DND-41 (cell line): ENCODE data around the gene CTRL.

Experiments used
- ATAC-seq: fragments of 200-7000 bp; cut with Tn5 transposase; 3 replicates; pipeline ENCODE4 v1.9.1; 2021; ENCODE audit warnings: low read depth; ENCODE audit not compliant: insufficient read depth
- DNase-seq: peaks from one replicate; pipeline ENCODE4 v3.0.0-alpha.2; 2020
- H2AFZ ChIP-seq: 2 replicates; pipeline ENCODE4 v1.6.0; 2012; ENCODE audit warnings: low read depth, low read length
- H3K27ac ChIP-seq: 2 replicates; pipeline ENCODE4 v1.5.1; 2012; ENCODE audit warnings: low read length, inconsistent platforms
- H3K27me3 ChIP-seq: fragments of 200-600 bp; sonication (generic); 2 replicates; pipeline ENCODE4 v1.6.0; 2012; ENCODE audit warnings: low read length, mild to moderate bottlenecking, inconsistent platforms; ENCODE audit not compliant: insufficient read depth, poor library complexity
- H3K36me3 ChIP-seq: 2 replicates; pipeline ENCODE4 v1.5.1; 2012; ENCODE audit warnings: low read length, inconsistent platforms; ENCODE audit not compliant: insufficient read depth
- H3K4me1 ChIP-seq: 2 replicates; pipeline ENCODE4 v1.5.1; 2012; ENCODE audit warnings: mild to moderate bottlenecking, low read length; ENCODE audit not compliant: insufficient read depth
- H3K4me2 ChIP-seq: 2 replicates; pipeline ENCODE4 v1.6.0; 2012; ENCODE audit warnings: mild to moderate bottlenecking, moderate library complexity, low read length, inconsistent platforms; ENCODE audit not compliant: insufficient read depth
- H3K4me3 ChIP-seq, 2 experiments: fragments of 200-600 bp in 1 of 2; shearing (Covaris generic) in 1 of 2; 2 replicates each; pipeline ENCODE4 v1.5.1; 2012 to 2016; ENCODE audit warnings: inconsistent platforms in 2 of 2, low read length in 2 of 2, mild to moderate bottlenecking in 2 of 2, low read depth in 1 of 2, moderate library complexity in 1 of 2
- H3K79me2 ChIP-seq: 2 replicates; pipeline ENCODE4 v1.6.0; 2012; ENCODE audit warnings: low read length, inconsistent platforms; ENCODE audit not compliant: insufficient read depth
- H3K9ac ChIP-seq: 2 replicates; pipeline ENCODE4 v1.6.0; 2012; ENCODE audit warnings: low read depth, mild to moderate bottlenecking, inconsistent platforms, low read length, moderate library complexity
- H3K9me3 ChIP-seq: 2 replicates; pipeline ENCODE4 v1.5.1; 2012; ENCODE audit warnings: low read length, moderate library complexity, mild to moderate bottlenecking, inconsistent platforms; ENCODE audit not compliant: insufficient read depth, severe bottlenecking
- H4K20me1 ChIP-seq: 2 replicates; pipeline ENCODE4 v1.6.0; 2012; ENCODE audit warnings: low read length; ENCODE audit not compliant: insufficient read depth
- EZH2 ChIP-seq: IDR thresholded peaks from 3 replicates; pipeline ENCODE4 v1.6.1; 2012; ENCODE audit warnings: borderline replicate concordance, low read depth, mild to moderate bottlenecking, moderate library complexity, low read length, inconsistent platforms; ENCODE audit not compliant: severe bottlenecking
- TF ChIP-seq, protein P1 (sequence below): IDR thresholded peaks from 2 replicates; pipeline ENCODE4 v1.5.1; 2012; ENCODE audit warnings: borderline replicate concordance, low read length, moderate library complexity, mild to moderate bottlenecking; ENCODE audit not compliant: poor library complexity, severe bottlenecking; ENCODE audit errors: extremely low read depth

Gene CTRL

DNA sequence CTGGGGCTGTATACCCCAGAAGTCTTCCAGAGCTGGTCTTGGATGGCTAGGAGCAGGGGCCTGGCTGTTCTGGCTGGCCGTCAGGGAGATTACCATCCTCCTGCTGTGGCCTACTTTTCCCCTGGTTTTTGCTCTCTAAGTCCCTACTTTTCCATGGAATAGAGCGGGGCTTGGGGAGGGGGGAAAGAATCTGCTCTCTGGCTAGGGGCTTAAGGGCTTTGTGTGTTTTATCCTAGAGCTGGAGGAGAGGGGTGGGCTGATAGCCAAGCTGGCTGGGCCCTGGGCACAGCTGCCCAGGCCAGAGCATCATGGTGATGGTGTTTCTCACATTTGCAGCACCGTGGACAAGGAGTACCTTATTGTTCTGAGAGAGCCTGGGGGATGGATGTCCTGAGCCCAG lies 43.3 kb downstream of the CTRL start:
- H3K27me3 ChIP-seq: no peaks in the 10 kb centered on the region
- no peak overlapping the region for H2AFZ ChIP-seq
- TF ChIP-seq, protein P1, sequence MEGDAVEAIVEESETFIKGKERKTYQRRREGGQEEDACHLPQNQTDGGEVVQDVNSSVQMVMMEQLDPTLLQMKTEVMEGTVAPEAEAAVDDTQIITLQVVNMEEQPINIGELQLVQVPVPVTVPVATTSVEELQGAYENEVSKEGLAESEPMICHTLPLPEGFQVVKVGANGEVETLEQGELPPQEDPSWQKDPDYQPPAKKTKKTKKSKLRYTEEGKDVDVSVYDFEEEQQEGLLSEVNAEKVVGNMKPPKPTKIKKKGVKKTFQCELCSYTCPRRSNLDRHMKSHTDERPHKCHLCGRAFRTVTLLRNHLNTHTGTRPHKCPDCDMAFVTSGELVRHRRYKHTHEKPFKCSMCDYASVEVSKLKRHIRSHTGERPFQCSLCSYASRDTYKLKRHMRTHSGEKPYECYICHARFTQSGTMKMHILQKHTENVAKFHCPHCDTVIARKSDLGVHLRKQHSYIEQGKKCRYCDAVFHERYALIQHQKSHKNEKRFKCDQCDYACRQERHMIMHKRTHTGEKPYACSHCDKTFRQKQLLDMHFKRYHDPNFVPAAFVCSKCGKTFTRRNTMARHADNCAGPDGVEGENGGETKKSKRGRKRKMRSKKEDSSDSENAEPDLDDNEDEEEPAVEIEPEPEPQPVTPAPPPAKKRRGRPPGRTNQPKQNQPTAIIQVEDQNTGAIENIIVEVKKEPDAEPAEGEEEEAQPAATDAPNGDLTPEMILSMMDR: no peak
- no peak for TF ChIP-seq EZH2
- H3K9me3 ChIP-seq: no peaks in the 10 kb centered on the region
- no peak overlapping the region for H3K9ac ChIP-seq
- no peak overlapping the region for H3K4me2 ChIP-seq
- H4K20me1 ChIP-seq: peaks cover 12% of the 10 kb centered on the region
- peaks cover 3% of the 10 kb centered on the region for H3K79me2 ChIP-seq
- H3K27ac ChIP-seq: no peak overlapping the region
- no peak for ATAC-seq
- peaks cover 32% of the 10 kb centered on the region for H3K36me3 ChIP-seq
- no peak for DNase-seq
- H3K4me1 ChIP-seq: peaks cover 10% of the 10 kb centered on the region; the same call in 1 of the 2 replicates
- H3K4me3 ChIP-seq: no peak overlapping the region

DNA sequence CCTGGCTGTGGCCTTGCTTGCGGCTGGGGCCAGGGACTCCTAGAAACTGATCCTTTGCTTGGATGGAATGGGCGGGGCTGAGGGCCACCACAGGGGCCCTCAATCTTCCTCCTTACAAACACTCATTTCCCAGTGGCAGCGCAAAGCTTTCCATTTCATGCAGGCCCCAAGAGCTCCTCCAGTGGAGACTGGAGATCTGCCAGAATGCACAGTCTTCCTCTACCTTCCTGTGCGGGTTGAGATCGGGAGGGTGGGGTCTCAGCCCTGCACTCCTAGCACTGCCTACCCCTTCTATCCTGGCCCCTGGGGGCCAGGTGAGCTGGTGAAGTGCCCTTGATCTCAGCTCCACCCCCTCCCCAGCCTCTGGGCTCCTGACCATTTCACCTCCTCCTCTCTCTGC lies 45.3 kb downstream of the CTRL start:
- no peak for ATAC-seq

DNA sequence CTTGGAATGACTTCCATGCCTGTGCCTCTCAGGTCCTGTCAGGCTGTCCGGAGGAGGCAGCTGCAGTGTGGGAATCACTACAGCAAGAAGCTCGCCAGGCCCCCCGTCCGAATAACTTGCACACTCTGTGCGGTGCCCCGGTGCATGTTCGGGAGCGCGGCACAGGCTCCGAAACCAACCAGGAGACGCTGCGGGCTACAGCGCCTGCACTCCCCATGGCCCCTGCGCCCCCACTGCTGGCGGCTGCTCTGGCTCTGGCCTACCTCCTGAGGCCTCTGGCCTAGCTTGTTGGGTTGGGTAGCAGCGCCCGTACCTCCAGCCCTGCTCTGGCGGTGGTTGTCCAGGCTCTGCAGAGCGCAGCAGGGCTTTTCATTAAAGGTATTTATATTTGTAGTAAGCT lies 45.7 kb downstream of the CTRL start:
- DNase-seq (no peak), ATAC-seq (no peak)
- no peaks in the 10 kb centered on the region for H3K27me3 ChIP-seq
- H3K4me1 ChIP-seq: no peaks in the 10 kb centered on the region
- H3K36me3 ChIP-seq: peaks cover 54% of the 10 kb centered on the region
- TF ChIP-seq, protein P1: no peak
- TF ChIP-seq EZH2: no peak
- no peak overlapping the region for H3K9ac ChIP-seq
- no peaks in the 10 kb centered on the region for H3K9me3 ChIP-seq
- peaks cover 17% of the 10 kb centered on the region for H4K20me1 ChIP-seq
- H3K79me2 ChIP-seq: no peaks in the 10 kb centered on the region
- no peak overlapping the region for H3K4me3 ChIP-seq
- no peak overlapping the region for H3K4me2 ChIP-seq
- no peak overlapping the region for H3K27ac ChIP-seq
- no peak overlapping the region for H2AFZ ChIP-seq

More for the DNA sequence above, 45.3 kb downstream of the CTRL start:
- no peak overlapping the region for H3K4me2 ChIP-seq
- H2AFZ ChIP-seq: no peak overlapping the region
- H3K27ac ChIP-seq: no peak overlapping the region
- H3K4me3 ChIP-seq: no peak overlapping the region
- H3K4me1 ChIP-seq: no peaks in the 10 kb centered on the region
- H3K27me3 ChIP-seq: no peaks in the 10 kb centered on the region
- DNase-seq: no peak
- no peaks in the 10 kb centered on the region for H3K9me3 ChIP-seq
- TF ChIP-seq EZH2: no peak
- TF ChIP-seq, protein P1: no peak
- H3K9ac ChIP-seq: no peak overlapping the region
- no peaks in the 10 kb centered on the region for H3K79me2 ChIP-seq
- H4K20me1 ChIP-seq: peaks cover 16% of the 10 kb centered on the region
- H3K36me3 ChIP-seq: peaks cover 50% of the 10 kb centered on the region

DNA sequence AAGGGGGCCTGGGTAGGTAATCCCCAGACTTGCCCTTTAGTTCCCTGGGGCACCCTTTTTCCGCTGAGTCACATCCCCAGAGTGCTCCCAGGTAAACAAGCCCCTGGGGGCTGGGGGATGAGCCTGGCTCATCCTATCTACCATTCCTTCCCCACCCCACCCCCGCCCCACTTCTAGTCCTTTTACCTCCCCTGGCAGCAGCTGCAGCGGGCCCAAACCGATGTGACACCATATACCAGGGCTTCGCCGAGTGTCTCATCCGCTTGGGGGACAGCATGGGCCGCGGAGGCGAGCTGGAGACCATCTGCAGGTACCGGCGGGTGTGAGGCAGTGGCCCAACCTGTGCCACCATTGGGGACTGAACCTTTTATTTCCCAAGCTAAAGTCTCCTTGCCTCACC lies 46.1 kb downstream of the CTRL start:
- TF ChIP-seq, protein P1: no peak
- TF ChIP-seq EZH2: no peak
- ATAC-seq: no peak
- no peak overlapping the region for H3K4me2 ChIP-seq
- H4K20me1 ChIP-seq: peaks cover 17% of the 10 kb centered on the region
- no peak overlapping the region for H3K27ac ChIP-seq
- H3K36me3 ChIP-seq: peaks cover 58% of the 10 kb centered on the region
- H3K9me3 ChIP-seq: no peaks in the 10 kb centered on the region
- H2AFZ ChIP-seq: no peak overlapping the region
- DNase-seq: no peak
- no peaks in the 10 kb centered on the region for H3K27me3 ChIP-seq
- no peak overlapping the region for H3K9ac ChIP-seq
- H3K4me1 ChIP-seq: no peaks in the 10 kb centered on the region
- no peaks in the 10 kb centered on the region for H3K79me2 ChIP-seq
- H3K4me3 ChIP-seq: no peak overlapping the region
